ENCODE measurements around the gene COL19A1.
"Not testable (repeated sequence)": the region's sequence is repeated elsewhere in the genome, so short reads cannot be mapped to it uniquely, and the experiment has no call there.

The COL19A1 gene

DNA sequence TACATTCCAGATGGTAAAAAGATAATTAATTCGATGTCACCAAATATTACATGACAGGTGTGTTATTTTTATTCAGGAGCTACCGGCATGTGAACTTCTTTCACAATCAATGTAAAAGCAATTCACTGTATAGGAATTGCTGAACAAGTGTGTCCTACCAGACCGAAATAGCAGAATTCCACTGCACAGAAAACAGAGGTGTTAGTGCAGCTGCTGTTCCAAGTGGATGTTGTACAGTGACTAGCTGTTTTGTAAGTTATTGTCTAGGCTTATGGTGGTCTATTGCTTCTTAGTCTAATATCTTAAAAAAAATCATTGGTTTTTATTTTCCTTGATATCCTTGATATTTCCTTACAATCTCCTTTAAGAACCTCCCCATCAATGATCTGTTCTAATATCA, 107.4 kb downstream of the COL19A1 start:
- no peak for DNase-seq

DNA sequence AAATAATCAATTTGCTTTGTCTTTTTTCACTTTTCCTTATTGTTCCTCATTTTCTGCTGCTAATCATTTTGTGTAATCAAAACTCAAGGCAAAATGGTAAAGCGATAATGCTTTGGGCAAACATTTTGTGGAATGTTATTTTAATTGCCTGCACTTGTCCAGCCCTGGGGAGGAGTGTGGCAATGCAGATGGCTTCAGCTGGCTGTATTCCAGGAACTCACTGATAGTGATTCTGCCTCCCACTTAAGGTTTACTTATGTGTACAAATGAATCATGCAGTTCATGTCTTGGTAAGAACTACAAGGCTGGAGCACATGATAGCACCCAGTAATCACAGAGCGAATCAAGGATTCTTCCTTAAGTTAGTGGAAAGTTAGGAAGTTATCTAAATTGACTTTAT, 107.8 kb downstream of the COL19A1 start:
- DNase-seq, result peak; percentile 2 to 94 (median 70)

DNA sequence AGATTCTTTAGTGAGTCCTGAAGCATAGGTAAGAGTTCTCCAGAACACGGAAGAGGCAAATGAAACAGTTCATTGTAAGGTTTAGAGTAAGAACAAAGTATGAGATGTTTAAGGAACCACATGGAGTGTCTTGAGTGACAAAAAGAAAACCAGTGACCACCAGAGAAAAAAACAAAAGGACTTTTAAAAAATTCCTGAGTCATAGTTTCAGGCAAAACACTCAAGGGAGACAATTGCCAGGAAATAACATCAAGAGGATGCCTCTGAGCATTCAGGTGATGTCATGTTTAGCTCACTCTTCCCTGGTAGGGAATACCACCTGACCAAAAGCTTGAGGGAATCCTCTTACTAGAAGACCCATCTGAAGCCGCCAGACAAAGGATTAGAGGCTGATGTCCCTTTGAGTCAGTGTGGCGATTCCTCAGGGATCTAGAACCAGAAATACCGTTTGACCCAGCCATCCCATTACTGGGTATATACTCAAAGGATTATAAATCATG, 110.3 kb downstream of the COL19A1 start:
- DNase-seq, result no peak

DNA sequence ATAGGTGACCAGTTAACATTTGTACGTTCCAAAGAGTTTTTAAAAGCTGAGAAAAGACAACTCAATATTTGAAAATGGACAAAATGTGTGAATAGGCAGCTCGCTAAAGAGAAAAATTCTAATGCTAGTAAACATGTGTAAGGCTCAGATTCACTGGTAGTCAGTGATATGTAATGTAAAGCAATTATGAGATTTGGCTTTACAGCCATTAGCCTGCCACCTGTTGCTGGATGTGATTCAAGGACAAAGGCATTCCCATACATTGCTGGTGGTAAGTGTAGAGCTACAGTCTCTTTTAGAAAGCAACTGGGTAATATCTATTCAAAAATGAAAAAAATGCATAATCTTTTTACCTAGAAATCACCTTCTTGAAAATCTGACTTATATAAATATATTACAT, 114.3 kb downstream of the COL19A1 start:
- DNase-seq, result peak in 1 of 3 experiments; percentile 19

DNA sequence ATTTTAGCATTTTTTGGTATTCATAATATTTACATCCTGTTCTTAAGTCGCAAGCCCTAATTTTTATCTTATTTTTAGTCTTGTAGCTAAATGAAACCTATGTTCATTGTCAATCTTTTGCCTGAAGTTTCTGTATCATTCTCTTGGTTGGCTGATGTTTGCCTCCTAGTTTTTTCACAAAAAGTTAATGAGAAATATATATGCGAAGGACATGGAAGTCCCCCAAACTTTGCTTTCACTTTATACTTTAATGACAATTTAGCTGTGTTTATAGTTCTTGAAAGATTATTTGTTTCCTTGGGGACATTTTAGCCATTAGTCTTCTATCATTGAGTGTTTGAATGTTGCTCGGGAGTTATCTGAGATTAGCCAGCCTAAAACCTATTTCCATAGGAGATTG, 118.2 kb downstream of the COL19A1 start:
- no peak for DNase-seq

DNA sequence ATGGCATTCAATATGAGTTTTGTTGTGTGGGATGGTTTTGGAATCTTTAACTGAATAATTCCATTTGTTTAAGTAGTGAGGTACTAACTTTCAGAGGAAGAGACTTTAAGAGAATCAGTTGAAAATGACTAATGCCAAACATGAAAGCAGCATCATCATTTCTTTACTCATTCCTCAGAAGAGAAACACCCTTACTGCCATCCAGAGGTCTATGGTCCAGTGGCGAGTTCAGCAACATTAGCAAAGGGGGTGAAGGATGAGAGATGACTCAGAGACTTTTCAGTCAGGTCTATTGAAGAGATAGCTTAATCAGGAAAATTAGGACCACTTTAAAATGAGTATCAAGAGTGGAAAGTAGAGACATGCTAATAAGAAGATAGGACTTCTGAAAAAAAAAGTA, 118.8 kb downstream of the COL19A1 start:
- DNase-seq, result no peak

DNA sequence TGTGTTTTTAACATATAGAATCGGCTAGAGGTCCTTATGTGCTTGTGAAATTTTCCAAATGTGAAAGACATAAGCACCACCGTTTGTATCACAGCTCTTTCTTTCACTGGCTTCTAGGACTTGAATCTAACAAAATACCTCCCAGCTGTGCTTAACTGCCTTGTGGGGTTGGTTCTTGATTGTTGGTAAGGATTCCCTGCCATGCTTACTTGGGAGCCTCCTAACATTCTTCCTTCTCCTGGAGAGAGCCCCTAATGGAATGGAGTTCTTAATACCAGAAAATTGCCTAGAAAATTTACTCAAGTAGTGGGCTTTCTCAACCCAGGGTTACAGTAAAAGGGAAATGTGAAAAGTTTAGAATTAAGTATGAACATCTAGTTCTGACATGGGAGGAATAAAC, 121.2 kb downstream of the COL19A1 start:
- DNase-seq, result no peak

DNA sequence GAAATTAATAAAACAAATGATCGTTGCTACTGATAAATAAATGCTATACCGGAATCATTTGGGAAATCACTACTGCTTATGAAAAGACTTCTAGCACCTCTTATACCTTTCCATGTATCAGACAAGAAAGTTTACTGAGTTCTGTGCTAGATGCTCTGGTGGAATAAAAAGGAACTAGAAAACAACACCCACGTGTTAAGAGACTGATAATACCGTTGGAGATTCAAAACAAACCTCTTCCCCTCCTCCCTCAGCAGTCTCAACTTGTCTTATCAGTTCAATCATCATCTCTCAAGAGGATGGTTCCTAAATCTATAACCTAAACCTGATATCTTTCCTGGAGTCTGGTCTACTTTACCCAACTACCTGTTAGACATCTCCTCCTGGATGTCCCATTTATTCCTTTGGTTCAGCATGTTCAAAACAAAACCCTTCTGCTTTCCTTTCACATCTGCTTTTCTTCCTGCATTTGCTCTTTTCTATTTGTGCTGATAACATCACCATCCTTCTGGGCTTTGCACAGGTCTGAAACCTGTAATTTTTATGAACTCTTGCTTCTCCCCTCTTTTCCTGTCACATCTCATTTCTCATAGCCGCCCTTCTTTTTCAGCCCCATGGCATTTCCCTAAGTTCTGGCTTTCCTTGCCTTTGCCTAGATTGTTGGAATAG, 122.2 kb downstream of the COL19A1 start:
- no peak for DNase-seq

DNA sequence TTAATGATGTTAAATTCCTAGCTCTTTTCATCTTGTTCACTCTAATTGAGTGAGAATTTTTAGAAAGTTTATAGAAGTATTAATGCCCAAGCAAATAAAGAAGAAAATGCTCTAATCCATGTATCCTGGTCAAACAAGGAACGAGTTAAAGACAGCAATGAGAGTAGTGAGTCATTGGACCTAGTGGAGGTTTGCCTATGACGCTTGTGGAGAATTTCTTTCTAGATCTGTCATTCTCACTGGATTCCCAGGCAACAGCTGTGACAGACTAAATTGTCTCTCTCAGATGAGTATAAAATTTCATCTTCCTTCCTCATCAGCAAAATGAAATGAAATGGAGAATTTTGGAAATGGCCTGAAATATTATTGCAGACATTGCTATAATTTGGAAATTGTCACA, 127.9 kb downstream of the COL19A1 start:
- no peak for DNase-seq

DNA sequence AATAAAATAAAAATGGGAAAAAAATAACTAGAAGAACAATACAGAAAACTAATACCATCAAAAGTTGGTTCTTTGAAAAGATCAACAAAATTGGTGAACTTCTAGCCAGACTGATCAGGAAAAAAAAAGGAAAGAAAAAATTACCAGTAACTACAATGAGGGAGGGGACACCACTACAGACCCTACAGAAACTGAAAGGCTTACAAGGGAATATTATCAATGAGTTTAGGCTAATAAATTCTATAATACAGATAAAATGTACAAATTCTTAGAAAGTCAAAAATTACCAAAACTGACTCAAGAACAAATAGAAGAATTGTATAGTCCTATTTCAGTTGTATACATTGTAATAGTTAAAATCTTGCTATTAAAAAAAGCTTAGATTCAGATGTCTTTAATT, 141.8 kb downstream of the COL19A1 start:
- DNase-seq, result no peak

DNA sequence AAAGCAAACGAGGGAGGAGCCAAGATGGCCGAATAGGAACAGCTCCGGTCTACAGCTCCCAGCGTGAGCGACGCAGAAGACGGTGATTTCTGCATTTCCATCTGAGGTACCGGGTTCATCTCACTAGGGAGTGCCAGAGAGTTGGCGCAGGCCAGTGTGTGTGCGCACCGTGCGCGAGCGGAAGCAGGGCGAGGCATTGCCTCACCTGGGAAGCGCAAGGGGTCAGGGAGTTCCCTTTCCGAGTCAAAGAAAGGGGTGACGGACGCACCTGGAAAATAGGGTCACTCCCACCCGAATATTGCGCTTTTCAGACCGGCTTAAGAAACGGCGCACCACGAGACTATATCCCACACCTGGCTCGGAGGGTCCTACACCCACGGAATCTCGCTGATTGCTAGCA, 144.0 kb downstream of the COL19A1 start:
- peak in 2 of 3 experiments; percentile 2 to 30 for DNase-seq

DNA sequence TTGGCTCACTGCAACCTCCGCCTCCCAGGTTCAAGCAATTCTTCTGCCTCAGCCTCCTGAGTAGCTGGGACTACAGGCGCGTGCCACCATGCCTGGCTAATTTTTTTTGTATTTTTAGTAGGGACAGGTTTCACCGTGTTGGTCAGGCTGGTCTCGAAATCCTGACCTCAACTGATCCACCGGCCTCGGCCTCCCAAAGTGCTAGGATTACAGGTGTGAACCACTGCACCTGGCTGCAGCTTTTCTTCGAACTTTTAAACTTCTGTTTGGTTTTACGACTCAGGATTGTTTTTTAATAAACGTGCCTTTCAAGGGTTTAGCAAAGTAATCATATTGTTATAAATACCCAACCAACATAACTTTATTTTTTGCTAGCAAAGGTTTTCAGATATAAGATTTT, 156.8 kb downstream of the COL19A1 start:
- not testable (repeated sequence) for DNase-seq

DNA sequence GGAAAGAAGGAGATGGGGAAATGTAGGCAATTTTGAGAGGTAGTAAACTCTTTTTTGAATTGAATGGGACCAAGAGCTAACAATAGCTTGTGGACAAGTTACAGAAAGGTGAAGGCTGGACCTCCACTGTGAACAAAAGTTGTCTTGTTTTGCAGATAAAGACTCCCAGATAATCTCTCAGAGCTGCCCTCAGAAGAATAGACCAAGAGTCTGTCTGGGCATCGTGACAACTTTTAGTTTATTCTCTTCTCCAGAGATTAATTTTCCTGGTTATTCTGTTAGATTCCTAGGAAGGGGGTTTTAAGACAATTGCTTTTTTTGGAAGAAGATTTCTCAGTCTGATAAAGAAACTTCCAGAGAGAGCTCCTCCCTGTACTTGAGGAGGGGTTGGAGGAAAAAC, 161.9 kb downstream of the COL19A1 start:
- no peak for DNase-seq

DNA sequence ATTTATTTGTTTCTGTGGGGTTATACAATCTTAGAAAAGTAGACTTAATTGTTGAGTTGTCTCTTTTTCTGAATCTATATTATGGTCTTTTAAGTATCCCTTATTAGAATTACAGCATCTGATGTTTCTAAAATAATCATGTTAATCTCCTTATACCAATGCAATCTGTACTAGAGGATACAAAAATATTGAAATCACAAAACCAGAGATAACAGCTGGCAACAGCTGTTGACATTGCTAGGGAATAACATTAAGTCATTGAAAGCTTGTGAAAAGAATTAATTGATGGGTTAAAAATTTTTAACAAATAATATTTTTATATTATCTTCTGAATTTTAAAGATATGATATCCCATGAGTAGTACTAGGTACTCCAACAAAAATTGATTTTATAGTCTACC, 162.6 kb downstream of the COL19A1 start:
- DNase-seq, result no peak

DNA sequence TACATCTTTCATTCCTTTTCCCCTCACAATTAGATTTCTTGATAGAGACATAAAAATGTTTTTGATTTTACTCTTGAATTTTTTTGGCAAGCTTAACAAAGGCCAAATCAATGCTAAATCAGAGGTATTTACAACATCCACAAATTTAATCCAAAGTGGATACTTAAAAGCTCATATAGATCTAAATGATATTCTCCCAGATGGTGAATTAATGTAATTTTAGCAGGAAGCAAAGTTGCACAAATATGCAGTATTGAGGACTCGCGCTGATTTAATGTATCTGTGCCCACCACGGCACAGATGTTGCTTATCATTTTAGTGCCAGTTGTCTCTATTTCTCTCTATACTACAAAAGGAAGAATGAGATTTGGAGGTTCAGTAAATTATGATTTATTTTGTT, 167.4 kb downstream of the COL19A1 start:
- DNase-seq, result no peak

DNA sequence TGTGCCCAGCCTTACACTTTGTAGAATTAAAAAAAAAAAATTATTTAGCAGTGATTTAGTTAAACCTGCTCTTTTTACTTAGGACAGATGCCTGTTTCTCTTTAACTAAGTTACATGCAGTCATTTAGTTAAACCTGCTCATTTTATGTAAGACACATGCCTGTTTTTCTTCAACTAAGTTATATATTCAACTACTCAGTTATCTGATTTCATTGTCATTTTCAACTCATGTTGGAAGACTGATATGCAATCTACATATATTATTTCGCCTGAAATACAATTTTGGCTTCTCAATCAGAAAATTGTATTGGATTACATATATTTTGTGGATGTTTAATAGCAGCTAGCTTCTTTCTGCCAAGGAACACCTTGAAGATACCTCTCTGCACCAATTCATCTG, 171.1 kb downstream of the COL19A1 start:
- DNase-seq, result no peak

DNA sequence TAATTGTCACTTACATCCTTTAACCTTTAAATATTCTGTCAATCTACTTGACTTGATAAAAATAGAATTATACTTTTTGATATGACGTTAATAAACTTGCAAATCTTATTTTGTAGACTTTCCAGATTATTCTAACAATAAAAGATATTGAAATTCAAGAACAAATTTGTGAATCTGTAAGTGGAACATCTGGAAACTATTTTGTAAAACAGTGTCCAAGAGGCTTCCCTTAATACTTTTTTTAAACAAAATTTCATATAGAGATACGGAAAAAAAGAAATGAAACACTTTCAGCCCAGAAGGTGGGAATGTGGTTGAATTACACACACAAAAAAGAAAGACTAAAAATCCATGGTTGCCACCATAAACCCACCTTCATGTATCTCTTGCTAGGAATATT, 174.4 kb downstream of the COL19A1 start:
- no peak for DNase-seq

DNA sequence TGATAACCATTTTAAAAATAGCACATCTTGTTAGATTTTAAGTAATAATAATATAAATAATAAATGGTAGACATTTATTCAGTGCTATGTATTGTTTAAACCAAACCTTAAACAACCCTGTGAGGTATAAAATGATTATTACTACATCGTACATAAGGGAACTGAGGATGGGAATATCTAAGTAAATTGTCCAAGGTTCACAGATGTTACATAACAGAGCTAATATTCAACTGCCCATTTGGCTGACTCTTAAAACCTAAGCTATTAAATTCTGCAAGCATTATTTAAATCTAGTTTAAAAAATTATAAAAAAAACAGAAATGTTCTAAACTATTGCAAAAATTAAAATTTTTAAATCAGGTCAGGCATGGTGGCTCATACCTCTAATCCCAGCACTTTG, 175.1 kb downstream of the COL19A1 start:
- no peak for DNase-seq

DNA sequence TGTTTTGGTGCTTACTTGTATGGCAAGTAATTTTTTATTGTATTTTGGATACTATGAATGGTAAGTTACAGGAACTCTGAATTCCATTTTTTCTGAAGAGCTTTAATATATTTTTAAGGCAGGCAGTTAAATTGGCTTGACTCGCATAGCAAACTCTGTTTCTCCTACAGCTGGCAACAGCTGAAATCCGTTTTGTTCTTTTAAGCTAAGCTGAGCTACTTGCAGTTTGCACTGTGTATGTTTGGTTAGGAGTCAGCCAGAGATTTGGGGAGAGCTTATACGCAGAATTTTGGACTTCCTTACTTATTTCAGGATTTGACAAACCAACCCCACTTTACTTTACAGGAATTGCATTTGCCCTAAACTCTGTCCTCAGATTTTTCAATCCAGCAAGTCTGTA, 179.1 kb downstream of the COL19A1 start:
- no peak for DNase-seq

DNA sequence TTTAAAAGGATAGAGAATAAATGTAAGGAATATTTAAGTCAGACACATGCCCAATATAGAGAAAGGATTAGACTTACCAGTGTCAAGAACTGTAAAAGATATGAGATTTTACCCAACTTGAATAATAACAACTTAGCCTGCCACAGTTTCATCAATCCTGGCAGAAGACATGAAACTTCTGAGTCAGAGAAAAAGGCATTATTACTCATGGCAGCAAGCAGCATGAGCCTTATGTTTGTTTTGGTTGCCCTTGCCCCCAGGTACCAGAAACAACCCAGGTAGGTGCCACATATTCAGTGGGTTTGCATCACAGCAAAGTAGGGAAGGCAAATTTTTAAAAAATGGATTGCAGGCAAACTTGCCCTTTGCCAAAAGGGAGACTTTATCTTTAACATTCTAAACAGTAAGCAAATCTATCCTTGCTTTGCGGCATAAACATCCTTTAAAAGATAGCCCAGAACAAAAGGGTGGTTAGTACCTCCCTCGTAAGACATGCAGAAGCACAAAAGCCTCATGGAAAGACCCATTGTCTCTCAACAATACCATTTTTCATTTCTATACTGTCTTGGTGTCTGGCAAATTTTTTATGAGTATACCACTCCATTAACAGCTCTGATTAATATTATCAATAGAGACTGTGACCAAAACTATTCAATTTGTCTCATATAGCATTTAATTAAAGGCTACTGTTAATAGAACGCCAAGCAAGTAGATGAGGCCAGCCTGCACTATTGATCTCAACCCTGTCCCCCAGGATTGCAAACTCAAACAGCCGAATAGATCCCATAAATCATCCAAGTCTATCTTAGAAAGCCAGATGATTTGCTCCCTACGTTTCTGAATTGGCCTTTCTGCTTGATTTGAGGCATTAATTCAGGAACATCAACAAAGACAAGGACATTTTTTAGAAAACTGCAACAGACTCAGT, 185.1 kb downstream of the COL19A1 start:
- DNase-seq, result no peak

DNA sequence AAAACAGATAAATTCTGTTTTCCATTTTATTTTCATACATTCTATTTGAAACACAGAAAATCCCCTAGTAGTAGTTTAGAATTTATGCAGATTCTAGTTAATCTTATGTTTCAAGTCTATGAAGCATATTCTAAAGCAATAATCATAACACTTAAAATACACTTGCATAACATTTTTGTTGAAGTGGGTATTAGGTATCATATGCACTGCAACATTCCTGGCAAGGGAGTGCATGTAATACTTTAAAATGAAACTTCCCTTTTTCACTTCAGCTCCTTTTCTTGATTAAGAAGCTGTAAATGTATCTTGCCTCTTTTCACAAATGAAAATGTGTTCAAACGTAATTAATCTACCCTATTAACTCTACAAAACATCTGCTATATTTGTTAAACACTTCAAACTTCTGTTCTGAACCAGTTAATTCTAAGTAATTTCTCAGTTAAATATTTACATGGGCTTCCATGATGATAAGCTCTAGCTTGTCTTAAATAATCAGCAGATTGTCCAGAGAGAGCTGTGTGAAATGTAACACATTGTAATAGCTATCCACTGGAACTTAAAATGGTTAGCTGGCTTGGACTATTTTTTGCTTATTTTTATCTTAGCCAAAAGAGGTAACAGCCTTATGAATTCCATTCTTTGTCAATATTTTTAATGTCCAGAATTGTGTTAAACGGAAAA, 192.8 kb downstream of the COL19A1 start:
- peak in 1 of 3 experiments; percentile 23 for DNase-seq

DNA sequence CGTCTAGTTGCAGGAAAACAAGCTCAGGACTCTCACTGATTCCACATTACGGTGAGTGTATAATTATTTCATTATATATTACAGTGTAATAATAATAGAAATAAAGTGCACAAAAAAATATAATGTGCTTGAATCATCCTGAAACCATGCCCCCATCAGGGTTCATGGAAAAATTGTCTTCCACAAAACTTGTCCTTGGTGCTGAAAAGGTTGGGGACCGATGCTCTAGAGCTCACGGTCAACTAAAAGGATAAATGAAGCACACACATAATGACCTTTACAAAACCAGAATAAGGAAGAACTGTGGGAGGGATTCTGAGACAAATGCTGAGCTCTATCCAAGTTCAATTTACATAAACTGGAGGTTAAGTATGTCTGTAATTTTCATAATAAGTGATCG, 194.3 kb downstream of the COL19A1 start:
- no peak for DNase-seq

DNA sequence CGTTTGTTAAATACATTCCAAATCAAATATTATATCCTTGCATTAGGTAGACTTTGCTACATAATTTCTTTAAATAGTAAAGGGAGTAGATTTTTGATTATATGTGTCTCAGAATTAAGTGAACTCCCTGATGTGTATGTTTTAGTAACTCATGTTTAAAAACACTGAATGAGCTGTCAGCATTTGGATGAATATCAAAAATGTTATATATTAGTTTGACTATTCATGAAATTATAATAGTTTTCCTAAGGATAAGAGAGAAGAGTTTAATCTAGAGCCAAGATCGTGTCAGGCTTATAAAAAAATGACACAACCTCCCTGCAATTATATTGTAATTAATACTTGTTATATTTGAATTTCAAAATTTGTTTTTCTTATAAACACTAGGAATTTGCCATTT, 195.2 kb downstream of the COL19A1 start:
- no peak for DNase-seq

DNA sequence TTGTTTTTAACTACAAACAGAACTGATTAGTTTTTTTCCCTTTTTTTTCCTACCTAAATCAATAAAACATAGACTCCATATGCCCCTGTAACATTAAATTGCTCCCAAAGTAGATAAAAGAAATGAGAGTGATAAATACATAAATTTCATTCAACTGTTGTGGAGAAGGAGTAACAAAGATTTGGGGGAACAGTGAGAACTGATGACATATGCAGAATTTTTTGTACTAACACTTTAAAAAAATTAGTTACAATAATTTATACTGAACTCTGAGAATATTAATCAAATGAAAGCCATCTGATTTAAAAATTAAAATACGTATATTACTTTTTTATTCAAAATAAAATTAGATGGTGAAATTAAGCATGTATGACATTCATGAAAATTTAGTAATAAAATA, 195.7 kb downstream of the COL19A1 start:
- no peak for DNase-seq
